Activated gamma-delta T cell treated with anti-CD3 and anti-CD28 coated beads, Interleukin-2, amount 50 U/mL, for 16 hours (primary cell): ENCODE results near the gene APBB3.

Experiments
- DNase-seq: peaks from one replicate; pipeline ENCODE4 v3.0.0-alpha.2; 2020; ENCODE audit warnings: low read depth

APBB3 gene

DNA sequence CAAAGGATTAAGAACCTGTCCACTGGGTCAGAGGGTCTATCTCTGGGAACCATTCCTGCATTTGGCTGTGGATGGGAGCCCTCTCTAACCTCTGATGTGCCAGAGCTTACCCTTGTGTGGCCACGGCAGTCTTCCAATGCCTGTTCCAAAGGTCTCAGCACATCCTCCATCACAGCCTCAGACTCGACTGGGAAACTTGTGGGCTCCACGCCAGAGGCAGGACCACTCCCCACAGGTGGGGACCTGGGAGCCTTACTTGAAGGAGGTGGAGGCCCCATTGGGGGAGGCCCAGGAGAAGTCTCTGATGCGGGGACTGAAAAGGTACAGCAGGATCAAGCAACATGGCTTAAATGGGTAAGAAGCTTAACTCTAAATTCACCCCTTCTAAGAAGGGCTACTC is 12.5 kb downstream of the APBB3 start:
- DNase-seq, result no peak

DNA sequence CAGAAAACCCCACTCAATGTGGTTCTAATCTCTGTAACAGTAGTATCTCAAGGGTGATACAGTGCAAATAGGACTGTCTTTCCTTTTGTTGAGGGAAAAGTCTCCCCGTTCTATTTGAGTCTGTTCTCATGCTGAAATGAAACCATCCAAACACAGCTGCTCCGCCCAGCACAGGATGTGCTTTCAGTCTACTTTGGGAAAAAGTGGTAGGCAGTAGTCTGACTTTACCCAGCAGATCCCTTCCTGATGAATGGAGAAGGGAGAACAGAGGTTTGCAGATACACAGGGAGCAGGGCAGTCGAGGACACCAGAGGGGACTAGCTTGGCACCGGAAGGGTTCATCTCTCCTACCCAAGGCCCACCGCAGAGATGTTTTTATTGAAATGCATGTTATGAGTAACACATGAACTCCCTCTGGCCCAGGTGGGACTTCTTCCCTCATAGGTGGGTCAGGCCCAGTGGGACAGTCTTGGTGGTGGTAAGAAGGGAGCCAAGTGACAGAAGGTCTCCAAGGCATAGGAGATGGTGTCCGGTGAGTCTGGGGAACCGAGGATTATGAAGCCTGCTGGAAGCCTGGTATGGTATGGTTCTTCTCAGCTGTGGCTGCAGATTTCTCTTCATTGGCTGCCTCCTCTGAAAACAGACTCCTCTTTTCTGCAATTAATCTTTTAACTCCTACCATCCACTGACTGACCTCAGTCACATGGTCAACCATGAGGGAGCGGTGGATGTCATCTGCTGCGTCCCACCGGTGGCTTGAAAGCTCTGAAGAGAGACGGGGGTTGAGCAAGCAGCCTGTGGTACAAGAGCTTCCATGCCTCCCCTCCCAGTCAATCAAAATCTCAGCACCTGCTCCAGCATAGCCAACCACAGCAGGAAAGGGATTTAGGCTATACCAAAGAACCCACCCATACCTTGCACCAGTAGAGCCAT is 14.0 kb downstream of the APBB3 start:
- DNase-seq, result no peak

DNA sequence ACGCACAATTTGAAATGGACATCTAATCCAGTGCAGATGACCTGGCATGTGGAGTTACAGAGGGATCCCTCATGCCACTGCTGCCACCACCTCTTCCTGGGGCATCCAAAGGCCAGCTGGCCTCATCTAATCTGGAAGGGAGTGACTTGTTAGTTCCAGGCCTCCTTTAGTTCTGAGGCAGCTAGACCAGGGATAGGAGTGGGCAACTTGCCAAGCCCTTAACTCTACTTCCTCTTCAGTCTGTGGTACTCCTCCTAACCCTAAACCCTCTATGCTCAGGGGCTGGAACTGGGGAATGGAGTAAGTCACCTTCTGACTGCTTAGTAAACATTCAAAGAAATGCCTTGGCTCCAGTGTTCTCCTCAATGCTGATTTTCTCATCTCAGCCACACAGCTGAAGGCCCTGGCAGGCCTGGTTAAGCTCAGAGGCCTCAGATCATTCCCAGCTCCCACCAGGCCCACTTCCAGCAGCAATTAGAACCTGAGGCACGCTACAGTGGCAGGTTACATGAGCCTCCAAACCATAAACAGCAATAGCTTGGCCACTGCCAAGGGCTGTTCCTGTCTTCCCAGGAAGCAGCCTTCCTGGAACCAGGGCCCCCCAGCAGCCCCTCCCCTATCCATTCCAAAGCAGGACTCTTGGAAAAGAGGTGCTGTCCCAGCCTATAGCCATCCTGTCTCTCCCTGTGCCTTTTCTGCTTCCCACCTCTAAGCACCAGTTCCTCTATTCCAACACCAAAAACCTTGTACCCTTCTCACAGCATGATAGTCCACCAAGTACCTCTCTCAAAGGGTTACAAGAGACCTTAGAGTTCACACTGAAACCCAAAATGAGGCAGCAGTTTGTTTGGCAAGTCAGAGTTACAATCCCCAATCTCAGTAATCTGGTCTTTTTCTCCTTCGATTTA is 14.9 kb downstream of the APBB3 start:
- no peak for DNase-seq

DNA sequence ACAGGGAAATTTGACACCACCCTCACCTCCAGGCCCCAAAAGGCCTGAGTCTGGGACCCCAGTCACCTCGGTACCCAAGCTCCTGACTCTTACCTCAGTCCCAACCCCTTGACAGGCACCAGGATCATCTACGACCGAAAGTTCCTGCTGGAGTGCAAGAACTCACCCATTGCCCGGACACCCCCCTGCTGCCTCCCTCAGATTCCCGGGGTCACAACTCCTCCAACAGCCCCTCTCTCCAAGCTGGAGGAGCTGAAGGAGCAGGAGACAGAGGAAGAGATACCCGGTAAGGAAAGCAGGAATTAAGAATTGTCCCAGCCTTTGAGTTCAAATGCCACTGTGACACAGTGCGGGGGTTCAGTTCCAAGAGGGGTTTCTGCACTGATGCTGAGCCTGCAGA is 15.6 kb downstream of the APBB3 start:
- DNase-seq, result no peak

DNA sequence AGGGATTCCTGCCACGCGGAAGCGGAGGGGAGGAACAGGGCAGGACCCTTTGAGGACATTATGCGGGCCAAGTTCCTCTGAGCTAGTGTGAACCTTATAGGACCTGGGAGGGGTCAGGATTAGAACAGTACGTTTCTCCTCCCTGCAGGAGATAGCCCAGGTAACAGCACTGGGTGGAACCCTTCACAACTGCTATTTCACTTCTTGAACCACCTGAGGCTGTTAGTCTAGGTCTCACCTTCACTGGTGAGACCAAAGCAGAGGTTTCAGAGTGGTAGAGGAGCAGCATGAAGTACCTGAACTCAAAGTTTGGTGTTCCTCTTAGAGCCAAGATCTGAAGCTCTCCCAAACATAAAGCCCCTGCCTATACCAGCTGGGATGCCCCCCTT is 16.1 kb downstream of the APBB3 start:
- no peak for DNase-seq

DNA sequence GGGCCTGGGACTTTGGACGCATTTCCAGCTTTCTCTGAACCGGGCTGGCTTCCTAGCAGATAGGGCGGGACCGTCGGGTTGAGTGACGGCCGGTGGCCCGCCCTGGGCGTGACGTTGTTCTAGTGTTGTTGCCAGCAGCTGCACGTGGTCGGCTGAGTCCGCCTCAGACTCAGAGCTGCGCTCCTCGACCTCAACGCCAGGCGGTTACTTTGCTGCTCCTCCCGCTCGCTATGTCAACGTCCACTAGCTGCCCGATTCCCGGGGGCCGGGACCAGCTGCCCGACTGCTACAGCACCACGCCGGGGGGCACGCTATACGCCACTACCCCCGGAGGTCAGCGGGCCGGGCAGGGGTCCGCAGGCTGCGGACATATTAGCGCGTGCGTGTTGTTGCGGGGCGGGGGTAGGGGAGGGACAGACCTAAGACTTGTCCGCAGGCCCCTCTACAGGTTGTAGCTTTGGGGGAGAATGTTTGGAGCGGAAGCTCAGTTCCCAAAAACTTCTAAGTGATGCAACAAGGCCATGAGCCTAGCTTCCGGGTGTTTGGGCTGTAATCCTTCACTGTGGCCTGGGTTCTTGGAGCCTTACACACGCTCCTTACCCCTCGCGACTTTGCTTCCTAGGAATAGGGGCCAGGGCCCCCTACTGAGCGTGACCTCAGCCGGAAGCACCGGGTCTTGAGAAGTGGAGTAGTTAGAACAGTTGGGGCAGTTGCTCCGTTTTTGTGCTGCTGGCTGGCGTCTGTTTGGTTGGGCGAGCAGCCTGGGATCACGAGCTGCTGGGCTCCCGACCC is 16.7 kb downstream of the APBB3 start, which contains the start of gene EIF4EBP3:
EIF4EBP3 (plus strand) TSS at position 155 of the 792 bp plus-strand sequence; CDS start at position 231, 76 bp downstream.
- DNase-seq, result peak; percentile 77

DNA sequence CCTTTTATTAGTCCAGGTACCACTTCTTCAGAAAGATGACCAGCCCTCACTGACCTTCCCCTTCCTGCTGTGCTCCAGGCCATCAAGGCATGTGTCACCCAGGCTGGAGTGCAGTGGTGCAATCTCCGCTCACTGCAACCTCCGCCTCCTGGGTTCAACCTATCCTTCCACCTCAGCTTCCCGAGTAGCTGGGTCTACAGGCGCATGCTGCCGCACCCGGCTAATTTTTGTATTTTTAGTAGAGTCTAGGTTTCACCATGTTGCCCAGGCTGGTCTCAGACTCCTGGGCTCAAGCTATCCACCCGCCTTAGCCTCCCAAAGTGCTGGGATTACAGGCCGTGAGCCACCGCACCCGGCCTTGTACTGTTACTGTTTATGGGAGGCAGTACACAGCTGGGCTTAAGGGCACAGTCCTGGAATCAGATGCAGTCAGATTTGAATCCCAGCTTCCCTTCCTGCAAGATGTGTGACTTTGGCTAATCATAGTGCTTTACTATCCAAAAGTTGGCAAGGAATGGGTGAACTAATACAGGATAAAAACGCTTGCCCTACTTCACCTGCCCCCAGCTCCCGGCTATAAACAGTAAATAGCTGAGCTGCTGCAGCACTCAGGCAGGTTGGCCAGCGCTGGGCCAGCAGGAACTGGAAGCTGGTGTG is 17.4 kb downstream of the APBB3 start:
- no peak for DNase-seq

DNA sequence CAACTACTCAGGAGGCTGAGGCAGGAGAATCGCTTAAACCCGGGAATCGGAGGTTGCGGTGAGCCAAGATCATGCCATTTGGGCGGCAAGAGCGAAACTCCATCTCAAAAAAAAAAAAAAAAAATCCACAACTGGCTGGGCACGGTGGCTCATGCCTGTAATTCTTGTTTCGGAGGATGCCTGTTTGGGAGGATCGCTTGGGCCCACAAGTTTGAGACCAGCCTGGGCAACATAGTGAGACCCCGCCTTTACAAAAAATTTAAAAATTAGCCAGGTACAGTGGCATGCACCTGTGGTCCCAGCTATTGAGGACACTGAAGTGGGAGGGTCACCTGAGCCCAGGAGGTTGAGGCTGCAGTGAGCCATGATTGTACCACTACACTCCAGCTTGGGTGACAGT is 18.8 kb downstream of the APBB3 start:
- DNase-seq, result no peak

DNA sequence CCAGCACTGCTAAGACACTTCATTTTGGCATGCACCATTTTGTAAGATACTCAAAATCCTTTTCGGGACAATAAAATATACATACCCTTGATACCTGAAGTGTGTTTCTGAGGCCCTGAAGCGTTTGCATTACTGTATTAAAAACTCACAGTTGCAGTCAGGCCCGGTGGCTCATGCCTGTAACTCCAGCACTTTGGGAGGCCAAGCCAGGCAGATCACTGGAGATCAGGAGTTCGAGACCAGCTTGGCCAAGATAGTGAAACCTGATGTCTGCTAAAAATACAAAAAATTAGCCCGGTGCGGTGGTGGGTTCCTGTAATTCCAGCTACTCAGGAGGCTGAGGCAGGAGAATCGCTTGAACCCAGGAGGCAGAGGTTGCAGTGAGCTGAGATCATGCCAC is 19.4 kb downstream of the APBB3 start:
- no peak for DNase-seq

DNA sequence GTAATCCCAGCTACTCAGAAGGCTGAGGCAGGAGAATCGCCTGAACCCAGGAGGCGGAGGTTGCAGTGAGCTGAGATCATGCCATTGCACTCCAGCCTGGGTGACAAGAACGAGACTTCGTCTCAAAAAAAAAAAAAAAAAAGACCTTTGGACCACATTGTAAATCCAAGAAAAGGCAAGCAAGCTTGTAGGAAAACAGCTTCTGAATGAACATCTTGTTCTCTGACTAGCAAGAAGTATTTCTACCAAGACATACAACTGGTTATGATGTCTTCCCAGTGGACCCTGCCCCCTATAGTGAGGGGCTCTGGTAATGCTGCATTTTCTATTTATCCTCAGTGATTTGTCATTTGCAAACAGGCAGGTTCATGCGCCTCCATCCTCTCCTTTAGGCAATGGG is 21.4 kb downstream of the APBB3 start:
- DNase-seq, result no peak

DNA sequence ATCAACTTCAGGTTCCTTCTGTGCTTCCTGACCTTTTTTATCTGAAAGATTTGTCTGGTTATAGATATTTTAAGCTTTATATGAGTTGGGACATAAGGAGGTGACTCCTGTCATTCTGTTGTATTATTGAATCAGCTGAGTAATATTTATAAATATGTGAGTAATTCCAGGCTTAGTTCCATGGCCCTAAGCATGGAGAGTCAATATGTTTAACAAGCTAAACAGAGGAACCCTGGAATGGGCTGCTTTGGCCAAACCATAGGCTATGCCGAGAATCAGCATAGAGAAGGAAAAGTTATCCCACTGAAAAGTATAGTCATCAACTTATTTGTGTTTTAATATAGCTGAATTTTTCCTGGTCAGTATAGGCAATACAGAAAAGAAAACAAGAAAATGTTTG is 24.2 kb downstream of the APBB3 start:
- no peak for DNase-seq

DNA sequence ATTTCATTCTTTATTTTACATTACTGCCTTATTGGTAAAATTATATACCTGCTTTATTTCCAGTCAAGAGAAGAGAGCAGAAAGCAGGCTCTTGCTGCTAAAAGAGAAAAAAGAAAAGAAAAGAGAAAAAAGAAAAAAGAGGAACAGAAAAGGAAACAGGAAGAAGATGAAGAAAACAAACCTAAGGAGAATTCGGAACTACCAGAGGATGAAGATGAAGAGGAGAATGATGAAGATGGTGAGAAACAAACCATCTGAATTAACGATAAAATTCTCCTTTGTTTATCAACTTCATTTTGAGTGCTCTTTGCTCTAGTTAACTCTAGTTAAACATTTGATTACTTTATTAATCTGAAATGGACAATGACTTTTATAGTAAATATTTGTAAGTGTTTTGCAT is 40.4 kb downstream of the APBB3 start:
- DNase-seq, result no peak

DNA sequence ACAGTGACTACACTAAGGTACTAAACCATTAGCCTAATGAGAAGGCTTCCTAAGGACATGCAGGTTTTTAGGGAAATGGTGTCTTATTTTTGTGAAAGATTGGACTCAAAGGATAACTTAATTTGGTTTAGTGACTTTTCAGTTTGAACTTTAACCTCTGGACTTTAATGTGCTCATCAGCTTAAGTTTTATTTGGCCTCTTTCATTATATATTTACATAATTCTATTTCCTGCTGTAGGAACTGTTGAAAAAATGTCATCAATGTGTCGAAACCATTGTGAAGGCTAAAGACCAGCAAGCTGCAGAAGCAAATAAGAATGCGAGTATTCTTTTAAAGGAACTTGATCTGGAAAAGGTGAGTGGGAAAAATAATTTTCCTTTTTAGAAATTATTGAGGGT is 51.3 kb downstream of the APBB3 start:
- no peak for DNase-seq

DNA sequence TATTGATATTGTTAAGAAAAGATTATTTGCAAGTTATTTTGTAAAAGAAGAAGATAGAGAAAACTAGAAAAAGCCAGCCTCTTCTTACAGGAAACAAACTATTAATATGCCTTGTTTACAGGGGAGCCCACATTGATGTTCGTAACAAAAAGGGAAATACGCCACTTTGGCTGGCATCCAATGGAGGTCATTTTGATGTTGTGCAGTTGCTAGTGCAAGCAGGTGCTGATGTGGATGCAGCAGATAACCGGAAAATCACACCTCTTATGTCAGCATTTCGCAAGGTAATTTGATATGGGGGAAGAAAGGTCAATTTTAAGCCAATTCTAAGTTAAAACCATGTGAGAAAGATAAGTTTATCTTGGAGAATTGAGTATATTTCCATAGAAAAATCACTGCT is 54.5 kb downstream of the APBB3 start:
- DNase-seq, result no peak
